H1 (cell line): ENCODE results near the gene C1orf116. TPM values are rescaled to one million over a fixed set of nuclear protein-coding genes. Genes with fewer than 3 reads are reported as not detected.

Source experiments
- CTCF ChIA-PET: fragments of 300-600 bp; sonication (Branson Sonifier 250); formaldehyde crosslinking; loops from one replicate; lab custom pipeline; 2021; ENCODE audit not compliant: partially characterized antibody; lab: Charles Lee
- POLR2A ChIA-PET: fragments of 300-600 bp; sonication (Branson Sonifier 250); formaldehyde crosslinking; loops from one replicate; lab custom pipeline; 2021; ENCODE audit warnings: inconsistent platforms; ENCODE audit not compliant: partially characterized antibody; lab: Charles Lee
- DNase-seq, 2 experiments: peaks; one replicate each; pipeline versions ENCODE4 v3.0.0 to v3.0.0-alpha.2; 2010 to 2022; ENCODE audit warnings: low spot score in 2 of 2, low read depth in 1 of 2, mixed read lengths in 1 of 2
- FAIRE-seq: peaks from 2 replicates; lab custom pipeline; 2011; peaks lifted over from hg19 to GRCh38; lab: Jason Lieb, UNC
- H2AFZ ChIP-seq: 2 replicates; pipeline ENCODE4 v1.8.1; 2012; ENCODE audit warnings: low read length, inconsistent platforms
- H2AK5ac ChIP-seq: 2 replicates; pipeline ENCODE4 v1.6.1; 2013; ENCODE audit warnings: low read depth, low read length
- H2BK120ac ChIP-seq: replicated peaks from 2 replicates; pipeline ENCODE3; 2013; ENCODE audit warnings: low read depth, low read length, inconsistent platforms
- H2BK12ac ChIP-seq: 2 replicates; pipeline ENCODE4 v1.6.1; 2013; ENCODE audit warnings: low read depth, low read length
- H2BK15ac ChIP-seq: 2 replicates; pipeline ENCODE4 v1.6.1; 2013; ENCODE audit warnings: low read length
- H2BK20ac ChIP-seq: 2 replicates; pipeline ENCODE4 v1.6.1; 2013; ENCODE audit warnings: low read length
- H2BK5ac ChIP-seq: 2 replicates; pipeline ENCODE4 v1.6.1; 2013; ENCODE audit warnings: low read depth, low read length
- H3K14ac ChIP-seq: 2 replicates; pipeline ENCODE4 v1.6.1; 2013; ENCODE audit warnings: inconsistent platforms; ENCODE audit not compliant: insufficient read length
- H3K18ac ChIP-seq: 2 replicates; pipeline ENCODE4 v1.6.1; 2013; ENCODE audit warnings: low read length; ENCODE audit errors: extremely low read depth
- H3K23ac ChIP-seq: 2 replicates; pipeline ENCODE4 v1.6.1; 2013; ENCODE audit warnings: inconsistent platforms; ENCODE audit not compliant: insufficient read length
- H3K23me2 ChIP-seq: 2 replicates; pipeline ENCODE4 v1.6.1; 2013; ENCODE audit warnings: low read depth, low read length
- H3K27ac ChIP-seq: 2 replicates; pipeline ENCODE4 v1.6.1; 2011; ENCODE audit warnings: low read depth, low read length, inconsistent platforms
- H3K27me3 ChIP-seq, 4 experiments: replicated peaks in 1 of 4; 1 replicate in 1 of 4; 2 replicates in 3 of 4; pipeline versions ENCODE4 v1.6.1 to v1.8.1; 2011 to 2013; ENCODE audit warnings: low read length in 3 of 4, mild to moderate bottlenecking in 3 of 4, inconsistent platforms in 2 of 4, mixed read lengths in 2 of 4, moderate library complexity in 1 of 4; ENCODE audit not compliant: control insufficient read depth in 3 of 4, insufficient read depth in 3 of 4; ENCODE audit errors: extremely low read depth in 1 of 4
- H3K36me3 ChIP-seq, 4 experiments: 2 replicates each; pipeline versions ENCODE4 v1.6.1 to v1.8.1; 2011 to 2013; ENCODE audit warnings: mild to moderate bottlenecking in 4 of 4, low read length in 3 of 4, moderate library complexity in 2 of 4, control low read depth in 1 of 4, inconsistent platforms in 1 of 4; ENCODE audit not compliant: insufficient read depth in 4 of 4, control insufficient read depth in 2 of 4
- H3K4ac ChIP-seq: replicated peaks from 2 replicates; pipeline ENCODE3; 2013; ENCODE audit warnings: low read length, low read depth, mixed read lengths, inconsistent platforms; ENCODE audit not compliant: insufficient read length
- H3K4me1 ChIP-seq, 4 experiments: replicated peaks in 1 of 4; 1 replicate in 1 of 4; 2 replicates in 3 of 4; pipeline versions ENCODE4 v1.6.1 to v1.8.1; 2011 to 2013; ENCODE audit warnings: low read length in 3 of 4, inconsistent platforms in 2 of 4, mixed read lengths in 1 of 4; ENCODE audit not compliant: insufficient read depth in 4 of 4, control insufficient read depth in 3 of 4
- H3K4me2 ChIP-seq, 2 experiments: 2 replicates each; pipeline versions ENCODE4 v1.6.1 to v1.8.1; 2011 to 2013; ENCODE audit warnings: low read depth in 2 of 2, low read length in 2 of 2, control low read depth in 1 of 2, inconsistent platforms in 1 of 2, mild to moderate bottlenecking in 1 of 2; ENCODE audit not compliant: insufficient read depth in 1 of 2
- H3K4me3 ChIP-seq, 4 experiments: fragments of 200-600, 300-600 bp in 1 of 4; sonication (generic), shearing (Covaris generic), sonication (Bioruptor Twin) in 1 of 4; 2 replicates each; pipeline versions ENCODE4 v1.5.1 to v1.8.1; 2011 to 2016; ENCODE audit warnings: low read length in 4 of 4, low read depth in 3 of 4, control low read depth in 2 of 4, inconsistent platforms in 2 of 4, mild to moderate bottlenecking in 2 of 4, mixed read lengths in 1 of 4, moderate library complexity in 1 of 4; ENCODE audit not compliant: insufficient read depth in 2 of 4; ENCODE audit errors: extremely low read depth in 1 of 4
- H3K56ac ChIP-seq: replicated peaks from 2 replicates; pipeline ENCODE3; 2013; ENCODE audit warnings: low read depth, mild to moderate bottlenecking, mixed read lengths, low read length, inconsistent platforms; ENCODE audit not compliant: insufficient read length
- H3K79me1 ChIP-seq: 2 replicates; pipeline ENCODE4 v1.6.1; 2013; ENCODE audit warnings: low read depth, low read length, control low read depth
- H3K79me2 ChIP-seq, 2 experiments: 2 replicates each; pipeline versions ENCODE4 v1.6.1 to v1.8.1; 2012 to 2013; ENCODE audit warnings: low read length in 2 of 2, mild to moderate bottlenecking in 2 of 2, inconsistent platforms in 1 of 2; ENCODE audit not compliant: insufficient read depth in 2 of 2, control insufficient read depth in 1 of 2
- H3K9ac ChIP-seq, 4 experiments: replicated peaks in 1 of 4; 1 replicate in 1 of 4; 2 replicates in 3 of 4; pipeline versions ENCODE4 v1.6.1 to v1.8.1; 2011 to 2013; ENCODE audit warnings: low read depth in 3 of 4, low read length in 3 of 4, control low read depth in 2 of 4, mild to moderate bottlenecking in 2 of 4, moderate library complexity in 2 of 4, inconsistent platforms in 1 of 4; ENCODE audit errors: extremely low read depth in 1 of 4
- H3K9me3 ChIP-seq, 2 experiments: 2 replicates each; pipeline versions ENCODE4 v1.6.1 to v1.8.1; 2012 to 2013; ENCODE audit warnings: mild to moderate bottlenecking in 2 of 2, moderate library complexity in 2 of 2, control low read depth in 1 of 2, inconsistent platforms in 1 of 2, low read depth in 1 of 2, low read length in 1 of 2, mixed read lengths in 1 of 2; ENCODE audit not compliant: insufficient read depth in 2 of 2
- H4K20me1 ChIP-seq, 2 experiments: replicated peaks in 1 of 2; 2 replicates each; pipeline versions ENCODE3 to v1.8.1; 2011 to 2013; ENCODE audit warnings: inconsistent platforms in 2 of 2, low read length in 2 of 2, mild to moderate bottlenecking in 1 of 2; ENCODE audit not compliant: insufficient read depth in 2 of 2, control insufficient read depth in 1 of 2
- H4K5ac ChIP-seq: 2 replicates; pipeline ENCODE4 v1.6.1; 2013; ENCODE audit warnings: low read length, low read depth, mixed read lengths, inconsistent platforms; ENCODE audit not compliant: insufficient read length
- H4K8ac ChIP-seq: 2 replicates; pipeline ENCODE4 v1.8.0; 2013; ENCODE audit warnings: mild to moderate bottlenecking, moderate library complexity, low read length, inconsistent platforms; ENCODE audit not compliant: insufficient read depth; ENCODE audit errors: extremely low read depth
- H4K91ac ChIP-seq: replicated peaks from 2 replicates; pipeline ENCODE3; 2013; ENCODE audit warnings: low read length, mixed read lengths, inconsistent platforms; ENCODE audit not compliant: insufficient read length
- CEBPB ChIP-seq: IDR thresholded peaks from 2 replicates; pipeline ENCODE4 v1.6.1; 2012; ENCODE audit warnings: low read depth, low read length
- KDM4A ChIP-seq: IDR thresholded peaks from one replicate; pipeline ENCODE4 v1.7.1; 2012; ENCODE audit warnings: low read depth, mild to moderate bottlenecking, moderate library complexity, low read length, inconsistent platforms; ENCODE audit not compliant: severe bottlenecking
- PHF8 ChIP-seq: fragments of 200-600 bp; sonication (generic); conservative IDR thresholded peaks from 2 replicates; pipeline ENCODE4 v1.7.1; 2012; ENCODE audit warnings: low read depth, mild to moderate bottlenecking, inconsistent platforms, low read length, moderate library complexity
- SAP30 ChIP-seq: fragments of 300-600 bp; sonication (generic); IDR thresholded peaks from 2 replicates; pipeline ENCODE4 v1.7.1; 2012; ENCODE audit warnings: low read length, moderate library complexity, mild to moderate bottlenecking, inconsistent platforms; ENCODE audit not compliant: insufficient read depth, insufficient replicate concordance
- SP2 ChIP-seq: IDR thresholded peaks from 2 replicates; pipeline ENCODE4 v1.6.1; 2012; ENCODE audit warnings: mild to moderate bottlenecking, low read length, inconsistent platforms
- TEAD4 ChIP-seq: IDR thresholded peaks from 2 replicates; pipeline ENCODE4 v1.6.1; 2012; ENCODE audit warnings: low read depth, low read length, inconsistent platforms, mixed read lengths
- WGBS, 2 experiments: shearing (Covaris generic) in 1 of 2; methylation state at CpG; one replicate each; pipeline versions ENCODE4 v1.1.6 to v1.1.7; 2013 to 2015; ENCODE audit warnings: low lambda C conversion rate in 2 of 2, mixed read lengths in 2 of 2, inconsistent platforms in 1 of 2, low coverage in 1 of 2, missing lambda C conversion rate in 1 of 2; ENCODE audit not compliant: insufficient replicate concordance in 2 of 2, insufficient coverage in 1 of 2, insufficient read length in 1 of 2; ENCODE audit errors: extremely low coverage in 1 of 2, missing lambda C conversion rate in 1 of 2; 5-methylcytosine and 5-hydroxymethylcytosine counted together
- polyA plus RNA-seq, 7 experiments: library from polyadenylated mRNA; depleted of rRNA in 3 of 7; stranded (reverse) in 5 of 7; unstranded in 2 of 7; fragments of >200 nt in 5 of 7; fragments of 200-250 nt in 2 of 7; gene quantifications; 1 replicate in 5 of 7; 2 replicates in 1 of 7; 4 replicates in 1 of 7; pipeline versions ENCODE4 v1.2.1 to v1.2.3, GENCODE V29; 2011 to 2013; ENCODE audit warnings: missing spikeins in 2 of 7, mixed read lengths in 2 of 7
- total RNA-seq: library from RNA; stranded (reverse); fragmentation: NEBNext Ultra II Directional; extraction: Animal tissue kit (Norgen Biotek cat#: 25700); gene quantifications from 2 replicates; pipeline ENCODE4 v1.2.1, GENCODE V29; 2021

Gene C1orf116
- total and polyA plus RNA-seq, 2 of the 8 experiments (the other 6 are each of a cell fraction or from before 2014, with no cell fraction given), result 2.2 to 3.9 TPM

DNA sequence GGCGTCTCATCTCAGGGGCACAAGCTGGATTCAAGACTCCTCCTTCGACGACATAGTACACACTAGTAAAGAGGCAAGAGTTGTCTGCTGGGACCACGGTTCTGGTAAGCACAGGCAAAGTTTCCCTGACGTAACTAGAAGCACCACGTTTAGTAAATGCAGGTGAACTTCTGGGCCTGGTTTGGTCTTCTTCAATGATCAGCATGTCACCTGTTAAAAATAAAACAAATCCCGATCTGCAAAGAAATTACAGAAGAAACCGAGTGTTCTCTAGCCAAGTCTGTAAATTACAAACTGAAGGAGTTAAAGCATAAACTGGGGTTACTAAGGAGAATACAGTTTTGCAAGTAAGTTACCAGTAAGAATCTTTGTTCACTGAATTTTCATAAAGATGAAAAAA is 17.0 kb upstream of the C1orf116 start:
- Histone ChIP-seq H3K18ac (no peak overlapping the region), H3K79me1 (no peaks in the 10 kb centered on the region; the same call in 1 of the 2 replicates), H3K27ac (no peak overlapping the region), H2AK5ac (no peak overlapping the region), H4K8ac (no peak overlapping the region), H3K36me3 (peaks cover 9 to 30% (median 10%) of the 10 kb centered on the region in 4 experiments), H3K4me2 (peak overlapping the region in 1 of 2 experiments; percentile 73; a peak in 3 of 4 replicates), H3K4me3 (peak overlapping the region; percentile 73 to 99 (median 99); a peak in 7 of 8 replicates), H3K4me1 (peaks cover 0 to 8% (median 2%) of the 10 kb centered on the region in 4 experiments; a peak in 3 of 7 replicates), H4K5ac (no peak overlapping the region), H3K9me3 (no peaks in the 10 kb centered on the region), H3K9ac (no peak overlapping the region), H3K79me2 (peaks cover 3 to 59% of the 10 kb centered on the region in 2 experiments; a peak in 3 of 4 replicates), H2BK20ac (no peak overlapping the region), H3K27me3 (no peaks in the 10 kb centered on the region), H3K14ac (no peak overlapping the region), H3K23me2 (peaks cover 5% of the 10 kb centered on the region; the same call in 1 of the 2 replicates), H2BK12ac (no peak overlapping the region), H4K20me1 (peaks cover 9 to 12% of the 10 kb centered on the region in 2 experiments), H3K4ac (no peak overlapping the region), H4K91ac (no peak overlapping the region), H2BK5ac (no peak overlapping the region), H2BK120ac (no peak overlapping the region), H3K23ac (no peak overlapping the region), H2AFZ (no peak overlapping the region), H3K56ac (no peak overlapping the region), H2BK15ac (no peak overlapping the region)
- DNase-seq (no peak), FAIRE-seq (no peak)
- TF ChIP-seq SAP30 (no peak), KDM4A (no peak), PHF8 (no peak), TEAD4 (no peak), SP2 (no peak), CEBPB (no peak)
- POLR2A ChIA-PET, result interaction anchor here (0.9 to 2.9 kb wide), 5 partner anchors 11 to 347 kb away, joined by 3 to 15 read pairs (median 3); partner anchors contain the start of gene C1orf116
- 75% methylated on average over 8 of the region's 8 CpGs; no CpG with 5 or more reads in 1 of the 2 experiments for WGBS, 2 experiments
- CTCF ChIA-PET, result interaction anchor here (0.8 to 4.2 kb wide), 18 partner anchors 9 to 375 kb away, joined by 3 to 40 read pairs (median 6); partner anchors contain the start of gene C1orf116
